Measurements from ENCODE around the gene EEIG1.

The EEIG1 gene

DNA sequence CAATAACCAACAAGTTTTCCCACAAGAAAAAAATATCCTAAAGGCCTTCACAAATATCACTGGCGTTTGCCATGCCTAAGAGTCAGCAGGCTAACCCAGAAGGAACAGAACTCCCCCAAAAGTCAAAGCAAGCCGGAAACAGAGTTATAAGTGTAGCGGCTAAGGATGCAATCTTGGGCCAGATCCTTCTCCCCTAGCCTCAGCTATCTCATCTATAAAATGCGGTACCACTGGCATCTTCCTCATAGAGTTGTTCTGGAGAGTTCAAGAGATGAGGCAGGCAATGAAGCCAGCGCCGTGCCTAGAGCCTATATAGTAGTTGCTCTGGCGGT lies 43.8 kb downstream of the EEIG1 start:
- Histone ChIP-seq H3K4me1 (ENCODE audit: low read length) (peaks cover 8% of the 10 kb centered on the region), H3K9me3 (replicated peaks; ENCODE audit: insufficient read depth, low read length) (no peaks in the 10 kb centered on the region), H3K36me3 (replicated peaks; ENCODE audit: insufficient read depth, low read length) (no peaks in the 10 kb centered on the region), H3K9me2 (replicated peaks; ENCODE audit: insufficient read depth, low read length) (no peaks in the 10 kb centered on the region), H3K27me3 (replicated peaks; ENCODE audit: insufficient read depth, low read length) (no peaks in the 10 kb centered on the region), H4K20me1 (ENCODE audit: insufficient read depth, low read length) (0 out of 2 replicates have a peak, but pooled peaks cover 4% of the 10 kb centered on the region), H3K27ac (ENCODE audit: low read length) (peak overlapping the region; percentile 24; the same call in 1 of the 2 replicates), H3K9ac (ENCODE audit: low read length) (peak overlapping the region; percentile 79), H2AFZ (ENCODE audit: low read length) (no peak overlapping the region), H3K79me2 (ENCODE audit: low read length) (peaks cover 35% of the 10 kb centered on the region), H3F3A (ENCODE audit: insufficient read depth, low read length) (no peaks in the 10 kb centered on the region), H3K4me3 (ENCODE audit: low read length) (peak overlapping the region; percentile 84), H3K4me2 (ENCODE audit: low read depth, low read length) (peak overlapping the region; percentile 80)
- TF ChIP-seq EZH2phosphoT487 (IDR thresholded peaks at IDR 0.05; ENCODE audit: low read length), result no peak
- no peak for TF ChIP-seq EZH2 (optimal IDR thresholded peaks at IDR 0.05; ENCODE audit: low read depth, low read length)
- TF ChIP-seq, protein P1, sequence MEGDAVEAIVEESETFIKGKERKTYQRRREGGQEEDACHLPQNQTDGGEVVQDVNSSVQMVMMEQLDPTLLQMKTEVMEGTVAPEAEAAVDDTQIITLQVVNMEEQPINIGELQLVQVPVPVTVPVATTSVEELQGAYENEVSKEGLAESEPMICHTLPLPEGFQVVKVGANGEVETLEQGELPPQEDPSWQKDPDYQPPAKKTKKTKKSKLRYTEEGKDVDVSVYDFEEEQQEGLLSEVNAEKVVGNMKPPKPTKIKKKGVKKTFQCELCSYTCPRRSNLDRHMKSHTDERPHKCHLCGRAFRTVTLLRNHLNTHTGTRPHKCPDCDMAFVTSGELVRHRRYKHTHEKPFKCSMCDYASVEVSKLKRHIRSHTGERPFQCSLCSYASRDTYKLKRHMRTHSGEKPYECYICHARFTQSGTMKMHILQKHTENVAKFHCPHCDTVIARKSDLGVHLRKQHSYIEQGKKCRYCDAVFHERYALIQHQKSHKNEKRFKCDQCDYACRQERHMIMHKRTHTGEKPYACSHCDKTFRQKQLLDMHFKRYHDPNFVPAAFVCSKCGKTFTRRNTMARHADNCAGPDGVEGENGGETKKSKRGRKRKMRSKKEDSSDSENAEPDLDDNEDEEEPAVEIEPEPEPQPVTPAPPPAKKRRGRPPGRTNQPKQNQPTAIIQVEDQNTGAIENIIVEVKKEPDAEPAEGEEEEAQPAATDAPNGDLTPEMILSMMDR (IDR thresholded peaks at IDR 0.05; ENCODE audit: low read length), result no peak
- no peak for DNase-seq

- H3K9me2 ChIP-seq (replicated peaks; ENCODE audit: insufficient read depth, low read length), result no peaks in the 10 kb centered on the region
- peak overlapping the region; percentile 80 for H3K4me2 ChIP-seq (ENCODE audit: low read depth, low read length)
- no peaks in the 10 kb centered on the region for H3K27me3 ChIP-seq (replicated peaks; ENCODE audit: insufficient read depth, low read length)
- H3K4me1 ChIP-seq (ENCODE audit: low read length), result peaks cover 11% of the 10 kb centered on the region
- H3K36me3 ChIP-seq (replicated peaks; ENCODE audit: insufficient read depth, low read length), result no peaks in the 10 kb centered on the region
- H2AFZ ChIP-seq (ENCODE audit: low read length), result no peak overlapping the region
- no peak for TF ChIP-seq EZH2 (optimal IDR thresholded peaks at IDR 0.05; ENCODE audit: low read depth, low read length)
- TF ChIP-seq, protein P1 (IDR thresholded peaks at IDR 0.05; ENCODE audit: low read length), result no peak
- no peak for TF ChIP-seq EZH2phosphoT487 (IDR thresholded peaks at IDR 0.05; ENCODE audit: low read length)
- peak overlapping the region; percentile 79 for H3K9ac ChIP-seq (ENCODE audit: low read length)
- peaks cover 35% of the 10 kb centered on the region for H3K79me2 ChIP-seq (ENCODE audit: low read length)
- DNase-seq, result no peak
- H3K4me3 ChIP-seq (ENCODE audit: low read length), result peak overlapping the region; percentile 84
- no peak overlapping the region for H3K27ac ChIP-seq (ENCODE audit: low read length)
- no peaks in the 10 kb centered on the region for H3K9me3 ChIP-seq (replicated peaks; ENCODE audit: insufficient read depth, low read length)
- H3F3A ChIP-seq (ENCODE audit: insufficient read depth, low read length), result peaks cover 5% of the 10 kb centered on the region
- H4K20me1 ChIP-seq (ENCODE audit: insufficient read depth, low read length), result 0 out of 2 replicates have a peak, but pooled peaks cover 4% of the 10 kb centered on the region
Measured at GRCh38 chr9:127936347-127936852, 44.4 kb downstream of the EEIG1 start.

- Histone ChIP-seq H3K36me3 (replicated peaks; ENCODE audit: insufficient read depth, low read length) (no peaks in the 10 kb centered on the region), H3K9ac (ENCODE audit: low read length) (no peak overlapping the region), H3K27ac (ENCODE audit: low read length) (no peak overlapping the region), H3F3A (ENCODE audit: insufficient read depth, low read length) (peaks cover 11% of the 10 kb centered on the region), H3K4me1 (ENCODE audit: low read length) (peaks cover 16% of the 10 kb centered on the region), H3K4me3 (ENCODE audit: low read length) (no peak overlapping the region), H4K20me1 (ENCODE audit: insufficient read depth, low read length) (0 out of 2 replicates have a peak, but pooled peaks cover 4% of the 10 kb centered on the region), H3K27me3 (replicated peaks; ENCODE audit: insufficient read depth, low read length) (no peaks in the 10 kb centered on the region), H2AFZ (ENCODE audit: low read length) (no peak overlapping the region), H3K9me2 (replicated peaks; ENCODE audit: insufficient read depth, low read length) (no peaks in the 10 kb centered on the region), H3K9me3 (replicated peaks; ENCODE audit: insufficient read depth, low read length) (no peaks in the 10 kb centered on the region), H3K79me2 (ENCODE audit: low read length) (peaks cover 35% of the 10 kb centered on the region), H3K4me2 (ENCODE audit: low read depth, low read length) (peak overlapping the region; percentile 80; the same call in 1 of the 2 replicates)
- TF ChIP-seq EZH2 (optimal IDR thresholded peaks at IDR 0.05; ENCODE audit: low read depth, low read length), result no peak
- no peak for DNase-seq
Measured at GRCh38 chr9:127935765-127936221, 45.0 kb downstream of the EEIG1 start.

GRCh38 chr9:127934986-127935385 lies 45.8 kb downstream of the EEIG1 start:
- no peaks in the 10 kb centered on the region for H3K9me2 ChIP-seq (replicated peaks; ENCODE audit: insufficient read depth, low read length)
- peaks cover 35% of the 10 kb centered on the region for H3K79me2 ChIP-seq (ENCODE audit: low read length)
- no peak overlapping the region for H3K4me3 ChIP-seq (ENCODE audit: low read length)
- H4K20me1 ChIP-seq (ENCODE audit: insufficient read depth, low read length), result 0 out of 2 replicates have a peak, but pooled peaks cover 4% of the 10 kb centered on the region
- no peak overlapping the region for H3K4me2 ChIP-seq (ENCODE audit: low read depth, low read length)
- H3K9me3 ChIP-seq (replicated peaks; ENCODE audit: insufficient read depth, low read length), result no peaks in the 10 kb centered on the region
- H3K9ac ChIP-seq (ENCODE audit: low read length), result no peak overlapping the region
- H3K27me3 ChIP-seq (replicated peaks; ENCODE audit: insufficient read depth, low read length), result no peaks in the 10 kb centered on the region
- peaks cover 18% of the 10 kb centered on the region for H3K4me1 ChIP-seq (ENCODE audit: low read length)
- H3F3A ChIP-seq (ENCODE audit: insufficient read depth, low read length), result peaks cover 15% of the 10 kb centered on the region
- no peak for TF ChIP-seq EZH2phosphoT487 (IDR thresholded peaks at IDR 0.05; ENCODE audit: low read length)
- TF ChIP-seq, protein P1 (IDR thresholded peaks at IDR 0.05; ENCODE audit: low read length), result no peak
- TF ChIP-seq EZH2 (optimal IDR thresholded peaks at IDR 0.05; ENCODE audit: low read depth, low read length), result no peak
- DNase-seq, result no peak
- no peak overlapping the region for H3K27ac ChIP-seq (ENCODE audit: low read length)
- no peak overlapping the region for H2AFZ ChIP-seq (ENCODE audit: low read length)
- H3K36me3 ChIP-seq (replicated peaks; ENCODE audit: insufficient read depth, low read length), result no peaks in the 10 kb centered on the region

Data from MM.1S (cell line).